ENCODE results near the gene GRM8. TPM values are rescaled to one million over a fixed set of nuclear protein-coding genes. Genes with fewer than 3 reads are reported as not detected.

Gene GRM8
- polyA plus RNA-seq, 1 donor, result 0.04 TPM

- Histone ChIP-seq H3K27me3 (ENCODE audit: control insufficient read depth, insufficient read depth, low read length) (no peaks in the 10 kb centered on the region), H3K4me1 (ENCODE audit: control insufficient read depth, insufficient read depth, low read length) (no peaks in the 10 kb centered on the region), H3K36me3 (ENCODE audit: control insufficient read depth, insufficient read depth, low read length) (no peaks in the 10 kb centered on the region), H3K27ac (ENCODE audit: low read length) (no peak overlapping the region), H3K4me3 (ENCODE audit: low read length) (no peak overlapping the region), H3K9me3 (ENCODE audit: control insufficient read depth, low read depth, low read length) (no peaks in the 10 kb centered on the region)
- WGBS (ENCODE audit: insufficient coverage, low lambda C conversion rate), result 100% methylated on average over 1 of the region's 2 CpGs
- no peak for DNase-seq
These were observed 259.0 kb downstream of the GRM8 start for GRCh38 chr7:126993626-126994213.

GRCh38 chr7:126988022-126988421 is 264.7 kb downstream of the GRM8 start:
- H3K4me3 ChIP-seq (ENCODE audit: low read length), result no peak overlapping the region
- no peaks in the 10 kb centered on the region for H3K4me1 ChIP-seq (ENCODE audit: control insufficient read depth, insufficient read depth, low read length)
- H3K9me3 ChIP-seq (ENCODE audit: control insufficient read depth, low read depth, low read length), result no peaks in the 10 kb centered on the region
- 50% methylated on average over 1 of the region's 4 CpGs for WGBS (ENCODE audit: insufficient coverage, low lambda C conversion rate)
- DNase-seq, result no peak
- no peaks in the 10 kb centered on the region for H3K27me3 ChIP-seq (ENCODE audit: control insufficient read depth, insufficient read depth, low read length)
- no peaks in the 10 kb centered on the region for H3K36me3 ChIP-seq (ENCODE audit: control insufficient read depth, insufficient read depth, low read length)
- no peak overlapping the region for H3K27ac ChIP-seq (ENCODE audit: low read length)

- 100% methylated on average over 1 of the region's 2 CpGs for WGBS (ENCODE audit: insufficient coverage, low lambda C conversion rate)
- Histone ChIP-seq H3K27ac (ENCODE audit: low read length) (no peak overlapping the region), H3K4me1 (ENCODE audit: control insufficient read depth, insufficient read depth, low read length) (no peaks in the 10 kb centered on the region), H3K36me3 (ENCODE audit: control insufficient read depth, insufficient read depth, low read length) (no peaks in the 10 kb centered on the region), H3K9me3 (ENCODE audit: control insufficient read depth, low read depth, low read length) (no peaks in the 10 kb centered on the region), H3K4me3 (ENCODE audit: low read length) (no peak overlapping the region), H3K27me3 (ENCODE audit: control insufficient read depth, insufficient read depth, low read length) (no peaks in the 10 kb centered on the region)
- no peak for DNase-seq
These were observed 273.0 kb downstream of the GRM8 start for GRCh38 chr7:126979722-126980121.

- no CpG with 5 or more reads among the region's 3 CpGs for WGBS (ENCODE audit: insufficient coverage, low lambda C conversion rate)
- Histone ChIP-seq H3K27ac (ENCODE audit: low read length) (no peak overlapping the region), H3K4me3 (ENCODE audit: low read length) (no peak overlapping the region), H3K27me3 (ENCODE audit: control insufficient read depth, insufficient read depth, low read length) (no peaks in the 10 kb centered on the region), H3K36me3 (ENCODE audit: control insufficient read depth, insufficient read depth, low read length) (no peaks in the 10 kb centered on the region), H3K4me1 (ENCODE audit: control insufficient read depth, insufficient read depth, low read length) (no peaks in the 10 kb centered on the region), H3K9me3 (ENCODE audit: control insufficient read depth, low read depth, low read length) (no peaks in the 10 kb centered on the region)
- DNase-seq, result no peak
These were observed 273.9 kb downstream of the GRM8 start for GRCh38 chr7:126978865-126979264.

GRCh38 chr7:126973066-126973465 is 279.7 kb downstream of the GRM8 start:
- DNase-seq, result no peak
- no peak overlapping the region for H3K4me3 ChIP-seq (ENCODE audit: low read length)
- H3K9me3 ChIP-seq (ENCODE audit: control insufficient read depth, low read depth, low read length), result no peaks in the 10 kb centered on the region
- H3K36me3 ChIP-seq (ENCODE audit: control insufficient read depth, insufficient read depth, low read length), result no peaks in the 10 kb centered on the region
- no peaks in the 10 kb centered on the region for H3K4me1 ChIP-seq (ENCODE audit: control insufficient read depth, insufficient read depth, low read length)
- no peak overlapping the region for H3K27ac ChIP-seq (ENCODE audit: low read length)
- H3K27me3 ChIP-seq (ENCODE audit: control insufficient read depth, insufficient read depth, low read length), result no peaks in the 10 kb centered on the region

- H3K4me1 ChIP-seq (ENCODE audit: control insufficient read depth, insufficient read depth, low read length), result no peaks in the 10 kb centered on the region
- no peak for DNase-seq
- no peaks in the 10 kb centered on the region for H3K36me3 ChIP-seq (ENCODE audit: control insufficient read depth, insufficient read depth, low read length)
- H3K27ac ChIP-seq (ENCODE audit: low read length), result no peak overlapping the region
- H3K27me3 ChIP-seq (ENCODE audit: control insufficient read depth, insufficient read depth, low read length), result no peaks in the 10 kb centered on the region
- 100% methylated on average over 1 of the region's 1 CpG for WGBS (ENCODE audit: insufficient coverage, low lambda C conversion rate)
- H3K4me3 ChIP-seq (ENCODE audit: low read length), result no peak overlapping the region
- H3K9me3 ChIP-seq (ENCODE audit: control insufficient read depth, low read depth, low read length), result no peaks in the 10 kb centered on the region
These were observed 280.2 kb downstream of the GRM8 start for GRCh38 chr7:126972571-126972970.

GRCh38 chr7:126959649-126960048 is 293.1 kb downstream of the GRM8 start:
- Histone ChIP-seq H3K27ac (ENCODE audit: low read length) (no peak overlapping the region), H3K36me3 (ENCODE audit: control insufficient read depth, insufficient read depth, low read length) (no peaks in the 10 kb centered on the region)
- no peak for DNase-seq

GRCh38 chr7:126958367-126958766 is 294.4 kb downstream of the GRM8 start:
- no peaks in the 10 kb centered on the region for H3K27me3 ChIP-seq (ENCODE audit: control insufficient read depth, insufficient read depth, low read length)
- DNase-seq, result no peak
- H3K27ac ChIP-seq (ENCODE audit: low read length), result no peak overlapping the region
- no peaks in the 10 kb centered on the region for H3K36me3 ChIP-seq (ENCODE audit: control insufficient read depth, insufficient read depth, low read length)
- no peak overlapping the region for H3K4me3 ChIP-seq (ENCODE audit: low read length)
- H3K9me3 ChIP-seq (ENCODE audit: control insufficient read depth, low read depth, low read length), result peaks cover 5% of the 10 kb centered on the region
- H3K4me1 ChIP-seq (ENCODE audit: control insufficient read depth, insufficient read depth, low read length), result no peaks in the 10 kb centered on the region
- no CpG with 5 or more reads among the region's 17 CpGs for WGBS (ENCODE audit: insufficient coverage, low lambda C conversion rate)

More at GRCh38 chr7:126959649-126960048, 293.1 kb downstream of the GRM8 start:
- Histone ChIP-seq H3K4me3 (ENCODE audit: low read length) (no peak overlapping the region), H3K4me1 (ENCODE audit: control insufficient read depth, insufficient read depth, low read length) (no peaks in the 10 kb centered on the region), H3K27me3 (ENCODE audit: control insufficient read depth, insufficient read depth, low read length) (no peaks in the 10 kb centered on the region), H3K9me3 (ENCODE audit: control insufficient read depth, low read depth, low read length) (peaks cover 5% of the 10 kb centered on the region)

- H3K36me3 ChIP-seq (ENCODE audit: control insufficient read depth, insufficient read depth, low read length), result no peaks in the 10 kb centered on the region
- DNase-seq, result no peak
- H3K9me3 ChIP-seq (ENCODE audit: control insufficient read depth, low read depth, low read length), result peaks cover 5% of the 10 kb centered on the region
- H3K4me1 ChIP-seq (ENCODE audit: control insufficient read depth, insufficient read depth, low read length), result no peaks in the 10 kb centered on the region
- no peak overlapping the region for H3K4me3 ChIP-seq (ENCODE audit: low read length)
- H3K27ac ChIP-seq (ENCODE audit: low read length), result no peak overlapping the region
- no peaks in the 10 kb centered on the region for H3K27me3 ChIP-seq (ENCODE audit: control insufficient read depth, insufficient read depth, low read length)
- WGBS (ENCODE audit: insufficient coverage, low lambda C conversion rate), result no CpG with 5 or more reads among the region's 9 CpGs
These were observed 295.3 kb downstream of the GRM8 start for GRCh38 chr7:126957443-126957842.

GRCh38 chr7:126953461-126953860 is 299.3 kb downstream of the GRM8 start:
- Histone ChIP-seq H3K4me1 (ENCODE audit: control insufficient read depth, insufficient read depth, low read length) (no peaks in the 10 kb centered on the region), H3K9me3 (ENCODE audit: control insufficient read depth, low read depth, low read length) (peaks cover 4% of the 10 kb centered on the region), H3K27ac (ENCODE audit: low read length) (no peak overlapping the region), H3K27me3 (ENCODE audit: control insufficient read depth, insufficient read depth, low read length) (no peaks in the 10 kb centered on the region), H3K36me3 (ENCODE audit: control insufficient read depth, insufficient read depth, low read length) (no peaks in the 10 kb centered on the region), H3K4me3 (ENCODE audit: low read length) (no peak overlapping the region)
- 38% methylated on average over 1 of the region's 2 CpGs for WGBS (ENCODE audit: insufficient coverage, low lambda C conversion rate)
- DNase-seq, result no peak

- H3K4me1 ChIP-seq (ENCODE audit: control insufficient read depth, insufficient read depth, low read length), result no peaks in the 10 kb centered on the region
- H3K4me3 ChIP-seq (ENCODE audit: low read length), result no peak overlapping the region
- no peak for DNase-seq
- no CpG with 5 or more reads among the region's 4 CpGs for WGBS (ENCODE audit: insufficient coverage, low lambda C conversion rate)
- H3K27me3 ChIP-seq (ENCODE audit: control insufficient read depth, insufficient read depth, low read length), result no peaks in the 10 kb centered on the region
- no peak overlapping the region for H3K27ac ChIP-seq (ENCODE audit: low read length)
- no peaks in the 10 kb centered on the region for H3K9me3 ChIP-seq (ENCODE audit: control insufficient read depth, low read depth, low read length)
- no peaks in the 10 kb centered on the region for H3K36me3 ChIP-seq (ENCODE audit: control insufficient read depth, insufficient read depth, low read length)
These were observed 304.1 kb downstream of the GRM8 start for GRCh38 chr7:126948664-126949063.
